ENCODE results near the gene TDP1. TPM values are rescaled to one million over a fixed set of nuclear protein-coding genes. Genes with fewer than 3 reads are reported as not detected.
A peak's percentile ranks its signal among the peaks of the same experiment; 100 is the strongest.

Gene TDP1
- total RNA-seq, 1 donor from 2014 or later = 10.8 TPM

- DNase-seq (ENCODE audit: extremely low spot score in 2 of 2) = no peak
- no peaks in the 10 kb centered on the region for H3K9me3 ChIP-seq
- no peak overlapping the region for H3K27ac ChIP-seq
- TF ChIP-seq, protein P1, sequence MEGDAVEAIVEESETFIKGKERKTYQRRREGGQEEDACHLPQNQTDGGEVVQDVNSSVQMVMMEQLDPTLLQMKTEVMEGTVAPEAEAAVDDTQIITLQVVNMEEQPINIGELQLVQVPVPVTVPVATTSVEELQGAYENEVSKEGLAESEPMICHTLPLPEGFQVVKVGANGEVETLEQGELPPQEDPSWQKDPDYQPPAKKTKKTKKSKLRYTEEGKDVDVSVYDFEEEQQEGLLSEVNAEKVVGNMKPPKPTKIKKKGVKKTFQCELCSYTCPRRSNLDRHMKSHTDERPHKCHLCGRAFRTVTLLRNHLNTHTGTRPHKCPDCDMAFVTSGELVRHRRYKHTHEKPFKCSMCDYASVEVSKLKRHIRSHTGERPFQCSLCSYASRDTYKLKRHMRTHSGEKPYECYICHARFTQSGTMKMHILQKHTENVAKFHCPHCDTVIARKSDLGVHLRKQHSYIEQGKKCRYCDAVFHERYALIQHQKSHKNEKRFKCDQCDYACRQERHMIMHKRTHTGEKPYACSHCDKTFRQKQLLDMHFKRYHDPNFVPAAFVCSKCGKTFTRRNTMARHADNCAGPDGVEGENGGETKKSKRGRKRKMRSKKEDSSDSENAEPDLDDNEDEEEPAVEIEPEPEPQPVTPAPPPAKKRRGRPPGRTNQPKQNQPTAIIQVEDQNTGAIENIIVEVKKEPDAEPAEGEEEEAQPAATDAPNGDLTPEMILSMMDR (IDR thresholded peaks at IDR 0.05) = peak; percentile 84 to 92 (median 88)
- peak in 1 of 2 donors; percentile 27 for TF ChIP-seq POLR2AphosphoS5 (IDR thresholded peaks at IDR 0.05; ENCODE audit: insufficient read depth in 1 of 2, low read depth in 1 of 2)
- TF ChIP-seq POLR2A (IDR thresholded peaks at IDR 0.05) = no peak
- H3K27me3 ChIP-seq = no peaks in the 10 kb centered on the region
- no peak overlapping the region for H3K4me3 ChIP-seq
- intact Hi-C loops (cut with DNase I) = no loop called here
- no peaks in the 10 kb centered on the region for H3K4me1 ChIP-seq
- H3K36me3 ChIP-seq = no peaks in the 10 kb centered on the region
Measured at GRCh38 chr14:89915114-89915878, 40.4 kb upstream of the TDP1 start.

DNA sequence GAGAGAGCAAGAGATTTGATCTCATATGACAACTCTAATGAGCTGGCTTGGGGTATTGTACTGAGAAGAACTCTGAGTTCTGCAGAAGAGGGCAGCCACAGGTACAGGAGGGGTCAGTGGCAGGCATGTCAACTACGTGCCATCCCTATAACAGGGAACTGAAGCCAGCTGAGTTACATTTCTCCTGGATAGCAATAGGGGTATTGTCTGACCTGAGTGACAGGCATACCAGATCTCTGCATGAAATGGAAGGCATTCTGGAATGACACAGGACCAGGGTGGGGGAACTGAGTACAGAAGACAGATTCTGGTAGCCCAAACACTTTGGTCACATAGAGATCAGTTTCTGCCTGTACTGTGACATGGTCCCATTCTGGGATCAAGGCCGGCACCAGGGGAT, 37.0 kb upstream of the TDP1 start:
- DNase-seq (ENCODE audit: extremely low spot score in 2 of 2) = no peak
- no peaks in the 10 kb centered on the region for H3K27me3 ChIP-seq
- intact Hi-C loops (cut with DNase I) = no loop called here
- no peaks in the 10 kb centered on the region for H3K4me1 ChIP-seq
- no peak overlapping the region for H3K27ac ChIP-seq
- H3K36me3 ChIP-seq = no peaks in the 10 kb centered on the region
- H3K4me3 ChIP-seq = no peak overlapping the region
- TF ChIP-seq POLR2A (IDR thresholded peaks at IDR 0.05) (no peak), POLR2AphosphoS5 (IDR thresholded peaks at IDR 0.05; ENCODE audit: insufficient read depth in 1 of 2, low read depth in 1 of 2) (no peak)
- TF ChIP-seq, protein P1 (IDR thresholded peaks at IDR 0.05) = no peak
- H3K9me3 ChIP-seq = no peaks in the 10 kb centered on the region

GRCh38 chr14:89920056-89920455, 35.7 kb upstream of the TDP1 start:
- Histone ChIP-seq H3K36me3 (no peaks in the 10 kb centered on the region), H3K4me1 (no peaks in the 10 kb centered on the region), H3K9me3 (no peaks in the 10 kb centered on the region), H3K27me3 (no peaks in the 10 kb centered on the region), H3K27ac (no peak overlapping the region), H3K4me3 (no peak overlapping the region)
- no peak for DNase-seq (ENCODE audit: extremely low spot score in 2 of 2)
- TF ChIP-seq POLR2AphosphoS5 (IDR thresholded peaks at IDR 0.05; ENCODE audit: insufficient read depth in 1 of 2, low read depth in 1 of 2) (no peak), POLR2A (IDR thresholded peaks at IDR 0.05) (no peak)
- TF ChIP-seq, protein P1 (IDR thresholded peaks at IDR 0.05) = no peak
- intact Hi-C loops (cut with DNase I) = no loop called here

- Histone ChIP-seq H3K27ac (no peak overlapping the region), H3K4me3 (no peak overlapping the region), H3K27me3 (no peaks in the 10 kb centered on the region), H3K4me1 (no peaks in the 10 kb centered on the region), H3K36me3 (no peaks in the 10 kb centered on the region), H3K9me3 (no peaks in the 10 kb centered on the region)
- TF ChIP-seq, protein P1 (IDR thresholded peaks at IDR 0.05) = no peak
- no peak for TF ChIP-seq POLR2AphosphoS5 (IDR thresholded peaks at IDR 0.05; ENCODE audit: insufficient read depth in 1 of 2, low read depth in 1 of 2)
- no peak for TF ChIP-seq POLR2A (IDR thresholded peaks at IDR 0.05)
- DNase-seq (ENCODE audit: extremely low spot score in 2 of 2) = no peak
- intact Hi-C loops (cut with DNase I) = no loop called here
Measured at GRCh38 chr14:89921346-89921745, 34.4 kb upstream of the TDP1 start.

Data from vagina (tissue), 2 donors.